ENCODE results near the gene LRRC45.

DNA sequence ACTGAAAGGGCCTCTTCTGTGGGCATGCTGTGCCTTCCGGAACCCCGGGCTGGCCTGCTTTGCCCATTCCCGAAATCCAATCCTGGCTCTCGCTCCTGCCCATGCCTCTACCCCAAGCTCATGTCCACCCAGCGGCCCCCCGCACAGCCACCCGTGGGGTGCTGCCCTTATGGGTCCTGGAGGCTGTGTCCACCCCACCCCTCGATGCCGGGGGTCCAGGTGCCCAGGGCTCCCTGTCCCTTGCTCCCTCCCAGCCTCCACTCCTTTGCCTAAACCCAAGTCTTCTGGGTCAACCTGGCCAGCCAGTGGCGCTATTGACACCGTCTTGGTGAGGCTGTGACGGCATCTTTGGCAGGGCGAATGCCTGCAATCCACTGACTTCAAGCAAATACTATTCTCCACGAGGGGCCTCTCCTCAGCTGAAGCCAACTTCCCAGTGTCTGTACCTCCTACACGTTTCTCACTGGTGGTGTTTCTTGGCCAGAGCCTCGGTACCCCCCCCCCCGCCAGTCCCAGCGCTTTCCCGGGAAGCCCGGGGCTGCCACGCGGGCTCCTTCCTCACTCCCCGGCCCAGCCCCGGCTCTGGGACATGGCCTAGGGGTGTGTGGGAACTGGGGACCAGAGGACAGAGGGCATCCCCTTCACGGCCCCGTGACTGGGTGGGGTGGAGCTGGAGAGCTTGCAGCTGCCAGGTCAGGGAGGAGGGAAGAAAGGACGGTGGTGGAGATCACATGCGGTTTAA, 54.7 kb downstream of the LRRC45 start:
- TF ChIP-seq, protein P1, sequence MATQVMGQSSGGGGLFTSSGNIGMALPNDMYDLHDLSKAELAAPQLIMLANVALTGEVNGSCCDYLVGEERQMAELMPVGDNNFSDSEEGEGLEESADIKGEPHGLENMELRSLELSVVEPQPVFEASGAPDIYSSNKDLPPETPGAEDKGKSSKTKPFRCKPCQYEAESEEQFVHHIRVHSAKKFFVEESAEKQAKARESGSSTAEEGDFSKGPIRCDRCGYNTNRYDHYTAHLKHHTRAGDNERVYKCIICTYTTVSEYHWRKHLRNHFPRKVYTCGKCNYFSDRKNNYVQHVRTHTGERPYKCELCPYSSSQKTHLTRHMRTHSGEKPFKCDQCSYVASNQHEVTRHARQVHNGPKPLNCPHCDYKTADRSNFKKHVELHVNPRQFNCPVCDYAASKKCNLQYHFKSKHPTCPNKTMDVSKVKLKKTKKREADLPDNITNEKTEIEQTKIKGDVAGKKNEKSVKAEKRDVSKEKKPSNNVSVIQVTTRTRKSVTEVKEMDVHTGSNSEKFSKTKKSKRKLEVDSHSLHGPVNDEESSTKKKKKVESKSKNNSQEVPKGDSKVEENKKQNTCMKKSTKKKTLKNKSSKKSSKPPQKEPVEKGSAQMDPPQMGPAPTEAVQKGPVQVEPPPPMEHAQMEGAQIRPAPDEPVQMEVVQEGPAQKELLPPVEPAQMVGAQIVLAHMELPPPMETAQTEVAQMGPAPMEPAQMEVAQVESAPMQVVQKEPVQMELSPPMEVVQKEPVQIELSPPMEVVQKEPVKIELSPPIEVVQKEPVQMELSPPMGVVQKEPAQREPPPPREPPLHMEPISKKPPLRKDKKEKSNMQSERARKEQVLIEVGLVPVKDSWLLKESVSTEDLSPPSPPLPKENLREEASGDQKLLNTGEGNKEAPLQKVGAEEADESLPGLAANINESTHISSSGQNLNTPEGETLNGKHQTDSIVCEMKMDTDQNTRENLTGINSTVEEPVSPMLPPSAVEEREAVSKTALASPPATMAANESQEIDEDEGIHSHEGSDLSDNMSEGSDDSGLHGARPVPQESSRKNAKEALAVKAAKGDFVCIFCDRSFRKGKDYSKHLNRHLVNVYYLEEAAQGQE (IDR thresholded peaks at IDR 0.05; ENCODE audit: low read depth), result no peak
- TF ChIP-seq, protein P2, sequence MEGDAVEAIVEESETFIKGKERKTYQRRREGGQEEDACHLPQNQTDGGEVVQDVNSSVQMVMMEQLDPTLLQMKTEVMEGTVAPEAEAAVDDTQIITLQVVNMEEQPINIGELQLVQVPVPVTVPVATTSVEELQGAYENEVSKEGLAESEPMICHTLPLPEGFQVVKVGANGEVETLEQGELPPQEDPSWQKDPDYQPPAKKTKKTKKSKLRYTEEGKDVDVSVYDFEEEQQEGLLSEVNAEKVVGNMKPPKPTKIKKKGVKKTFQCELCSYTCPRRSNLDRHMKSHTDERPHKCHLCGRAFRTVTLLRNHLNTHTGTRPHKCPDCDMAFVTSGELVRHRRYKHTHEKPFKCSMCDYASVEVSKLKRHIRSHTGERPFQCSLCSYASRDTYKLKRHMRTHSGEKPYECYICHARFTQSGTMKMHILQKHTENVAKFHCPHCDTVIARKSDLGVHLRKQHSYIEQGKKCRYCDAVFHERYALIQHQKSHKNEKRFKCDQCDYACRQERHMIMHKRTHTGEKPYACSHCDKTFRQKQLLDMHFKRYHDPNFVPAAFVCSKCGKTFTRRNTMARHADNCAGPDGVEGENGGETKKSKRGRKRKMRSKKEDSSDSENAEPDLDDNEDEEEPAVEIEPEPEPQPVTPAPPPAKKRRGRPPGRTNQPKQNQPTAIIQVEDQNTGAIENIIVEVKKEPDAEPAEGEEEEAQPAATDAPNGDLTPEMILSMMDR (IDR thresholded peaks at IDR 0.05 in 2 of 3, conservative IDR thresholded peaks at IDR 0.05 in 1 of 3; ENCODE audit: borderline replicate concordance in 1 of 3, insufficient read depth in 1 of 3, low read depth in 2 of 3, low read length in 2 of 3), result no peak; a peak in 1 of 6 replicates
- TF ChIP-seq YY1 (IDR thresholded peaks at IDR 0.05; ENCODE audit: extremely low read depth, insufficient replicate concordance, low read depth, low read length), result no peak
